H7 (cell line): Measurements from ENCODE around the gene MALAT1. TPM values are rescaled to one million over a fixed set of nuclear protein-coding genes. Genes with fewer than 3 reads are reported as not detected.

Experiments
- DNase-seq: peaks from one replicate; pipeline ENCODE4 v3.0.0; 2012
- H3K27me3 ChIP-seq: 2 replicates; pipeline ENCODE4 v1.6.0; 2011; ENCODE audit warnings: mild to moderate bottlenecking, low read length; ENCODE audit not compliant: control insufficient read depth, insufficient read depth
- H3K36me3 ChIP-seq: replicated peaks from 2 replicates; pipeline ENCODE4 v1.5.1; 2011; ENCODE audit warnings: low read length; ENCODE audit not compliant: control insufficient read depth, insufficient read depth
- H3K4me3 ChIP-seq: 2 replicates; pipeline ENCODE4 v1.5.1; 2011; ENCODE audit warnings: low read depth, mild to moderate bottlenecking, control low read depth, low read length, moderate library complexity; ENCODE audit not compliant: insufficient read depth
- total RNA-seq: library from RNA; depleted of rRNA; stranded (reverse); fragments of >200 nt; shearing (Covaris generic); gene quantifications from 2 replicates; pipeline ENCODE4 v1.2.3, GENCODE V29; 2014

MALAT1 gene
- total RNA-seq, 1 experiment from 2014 or later = 456 TPM

- peak; percentile 64 for DNase-seq
- H3K36me3 ChIP-seq = no peaks in the 10 kb centered on the region; the same call in 1 of the 2 replicates
- peak overlapping the region; percentile 55; the same call in 1 of the 2 replicates for H3K4me3 ChIP-seq
- peaks cover 54% of the 10 kb centered on the region for H3K27me3 ChIP-seq
These were observed 47.0 kb downstream of the MALAT1 start for GRCh38 chr11:65545853-65546216.

GRCh38 chr11:65546217-65546958 is 47.5 kb downstream of the MALAT1 start:
- peaks cover 58% of the 10 kb centered on the region for H3K27me3 ChIP-seq
- DNase-seq = peak; percentile 100
- peak overlapping the region; percentile 55 for H3K4me3 ChIP-seq

GRCh38 chr11:65547446-65548125 is 48.7 kb downstream of the MALAT1 start:
- peak; percentile 85 for DNase-seq
- H3K4me3 ChIP-seq = peak overlapping the region; percentile 2; the same call in 1 of the 2 replicates
- peaks cover 59% of the 10 kb centered on the region for H3K27me3 ChIP-seq
- H3K36me3 ChIP-seq = no peaks in the 10 kb centered on the region; the same call in 1 of the 2 replicates

More at GRCh38 chr11:65546217-65546958, 47.5 kb downstream of the MALAT1 start:
- H3K36me3 ChIP-seq = no peaks in the 10 kb centered on the region; the same call in 1 of the 2 replicates

GRCh38 chr11:65548395-65548794 is 49.5 kb downstream of the MALAT1 start:
- Histone ChIP-seq H3K36me3 (no peaks in the 10 kb centered on the region; the same call in 1 of the 2 replicates), H3K27me3 (peaks cover 58% of the 10 kb centered on the region), H3K4me3 (no peak overlapping the region)
- no peak for DNase-seq

GRCh38 chr11:65549096-65549495 is 50.3 kb downstream of the MALAT1 start:
- Histone ChIP-seq H3K27me3 (peaks cover 56% of the 10 kb centered on the region), H3K36me3 (no peaks in the 10 kb centered on the region; the same call in 1 of the 2 replicates), H3K4me3 (no peak overlapping the region)
- no peak for DNase-seq

GRCh38 chr11:65551572-65552387 is 52.9 kb downstream of the MALAT1 start:
- H3K36me3 ChIP-seq = no peaks in the 10 kb centered on the region; the same call in 1 of the 2 replicates
- H3K27me3 ChIP-seq = peaks cover 38% of the 10 kb centered on the region
- DNase-seq = peak; percentile 90
- no peak overlapping the region for H3K4me3 ChIP-seq

GRCh38 chr11:65552388-65552951 is 53.6 kb downstream of the MALAT1 start:
- H3K4me3 ChIP-seq = no peak overlapping the region
- H3K27me3 ChIP-seq = peaks cover 36% of the 10 kb centered on the region
- no peaks in the 10 kb centered on the region; the same call in 1 of the 2 replicates for H3K36me3 ChIP-seq
- no peak for DNase-seq

- Histone ChIP-seq H3K4me3 (peak overlapping the region; percentile 43), H3K36me3 (no peaks in the 10 kb centered on the region; the same call in 1 of the 2 replicates), H3K27me3 (peaks cover 27% of the 10 kb centered on the region)
- peak; percentile 89 for DNase-seq
These were observed 54.6 kb downstream of the MALAT1 start for GRCh38 chr11:65553301-65554001.

- DNase-seq = peak; percentile 61
- Histone ChIP-seq H3K36me3 (no peaks in the 10 kb centered on the region), H3K27me3 (peaks cover 23% of the 10 kb centered on the region), H3K4me3 (peak overlapping the region; percentile 43)
These were observed 55.4 kb downstream of the MALAT1 start for GRCh38 chr11:65554057-65554818.

GRCh38 chr11:65554842-65555430 is 56.1 kb downstream of the MALAT1 start:
- Histone ChIP-seq H3K36me3 (no peaks in the 10 kb centered on the region), H3K27me3 (peaks cover 23% of the 10 kb centered on the region), H3K4me3 (no peak overlapping the region)
- DNase-seq = no peak

- no peaks in the 10 kb centered on the region for H3K36me3 ChIP-seq
- H3K4me3 ChIP-seq = no peak overlapping the region
- peaks cover 22% of the 10 kb centered on the region for H3K27me3 ChIP-seq
- DNase-seq = no peak
These were observed 56.9 kb downstream of the MALAT1 start for GRCh38 chr11:65555693-65556231.
